Glomerular visceral epithelial cell (primary cell): ENCODE results near the gene N4BP2L2.
A peak's percentile ranks its signal among the peaks of the same experiment; 100 is the strongest.

ENCODE experiments used
- DNase-seq: peaks from one replicate; pipeline ENCODE4 v3.0.0-alpha.2; 2016; ENCODE audit errors: extremely low spot score

N4BP2L2 gene

GRCh38 chr13:32468502-32469142 lies 70.0 kb downstream of the N4BP2L2 start:
- DNase-seq: no peak

GRCh38 chr13:32456591-32456990 lies 82.0 kb downstream of the N4BP2L2 start:
- DNase-seq: no peak

- DNase-seq: no peak
Measured at GRCh38 chr13:32455594-32455903, 83.0 kb downstream of the N4BP2L2 start.

- no peak for DNase-seq
Measured at GRCh38 chr13:32454886-32455593, 83.6 kb downstream of the N4BP2L2 start.

GRCh38 chr13:32453981-32454380 lies 84.6 kb downstream of the N4BP2L2 start:
- DNase-seq: no peak

DNA sequence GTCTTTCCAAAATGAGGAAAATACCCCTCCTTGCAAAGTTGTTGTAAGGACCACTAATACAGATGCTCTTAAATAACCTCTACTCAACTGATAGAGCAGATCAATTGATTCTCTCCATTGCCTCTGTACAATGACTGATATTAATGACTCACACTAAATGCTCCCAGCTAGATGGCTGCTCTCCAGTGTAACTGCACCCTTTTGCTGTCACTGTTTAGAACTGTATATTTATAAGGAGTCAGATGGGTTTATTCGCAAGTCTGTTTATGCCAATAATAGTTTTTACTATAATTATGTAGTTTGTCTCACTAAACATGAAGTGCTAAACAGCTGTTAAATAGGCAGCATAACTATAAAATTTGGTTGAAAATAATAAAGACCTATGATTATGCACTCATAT lies 89.6 kb downstream of the N4BP2L2 start:
- no peak for DNase-seq

GRCh38 chr13:32447894-32448623 lies 90.5 kb downstream of the N4BP2L2 start:
- no peak for DNase-seq

- DNase-seq: no peak
Measured at GRCh38 chr13:32446773-32447465, 91.7 kb downstream of the N4BP2L2 start.

- no peak for DNase-seq
Measured at GRCh38 chr13:32446220-32446619, 92.4 kb downstream of the N4BP2L2 start.

DNA sequence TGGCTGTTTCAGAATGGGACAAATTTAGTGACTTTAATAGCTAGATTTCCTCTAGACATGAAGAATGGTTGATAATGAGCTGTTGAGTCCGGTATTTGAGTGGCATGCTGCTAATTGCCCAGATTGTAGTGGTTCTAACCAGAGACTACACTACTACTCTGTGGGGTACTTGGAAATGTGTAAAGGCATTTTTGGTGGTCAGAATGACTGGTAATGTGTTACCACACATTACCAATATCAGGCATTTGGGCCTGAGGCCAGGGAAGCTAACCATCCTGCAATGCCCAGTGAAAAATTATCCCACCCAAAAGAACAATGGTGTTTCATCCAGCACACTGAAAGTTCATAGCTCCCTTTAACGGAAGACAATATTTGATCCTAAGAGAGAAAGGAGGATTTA lies 93.1 kb downstream of the N4BP2L2 start:
- DNase-seq: peak; percentile 39

GRCh38 chr13:32443111-32443510 lies 95.5 kb downstream of the N4BP2L2 start:
- DNase-seq: peak; percentile 22

GRCh38 chr13:32438871-32439270 lies 99.7 kb downstream of the N4BP2L2 start:
- DNase-seq: no peak

- no peak for DNase-seq
Measured at GRCh38 chr13:32432856-32433255, 105.7 kb downstream of the N4BP2L2 start.

DNA sequence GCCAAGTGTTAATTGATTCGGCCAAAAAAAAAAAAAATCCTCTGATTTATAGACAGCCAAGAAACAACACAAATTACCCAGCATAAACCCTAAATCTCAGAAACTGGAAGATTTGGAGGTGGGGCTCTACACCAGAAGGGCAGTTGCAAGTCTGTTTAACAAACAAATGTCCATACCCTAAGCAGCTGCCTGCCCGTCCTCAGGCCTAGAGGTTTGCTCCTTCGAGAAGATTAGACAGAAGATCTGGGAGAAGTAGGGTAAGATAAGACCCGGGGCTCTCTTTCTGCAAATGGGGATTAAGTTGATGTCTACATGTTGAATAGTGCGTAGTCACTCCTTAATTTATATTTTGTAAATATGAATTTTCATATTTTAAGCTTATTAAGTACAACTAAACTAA lies 107.2 kb downstream of the N4BP2L2 start:
- no peak for DNase-seq

GRCh38 chr13:32430018-32430747 lies 108.4 kb downstream of the N4BP2L2 start:
- DNase-seq: no peak

DNA sequence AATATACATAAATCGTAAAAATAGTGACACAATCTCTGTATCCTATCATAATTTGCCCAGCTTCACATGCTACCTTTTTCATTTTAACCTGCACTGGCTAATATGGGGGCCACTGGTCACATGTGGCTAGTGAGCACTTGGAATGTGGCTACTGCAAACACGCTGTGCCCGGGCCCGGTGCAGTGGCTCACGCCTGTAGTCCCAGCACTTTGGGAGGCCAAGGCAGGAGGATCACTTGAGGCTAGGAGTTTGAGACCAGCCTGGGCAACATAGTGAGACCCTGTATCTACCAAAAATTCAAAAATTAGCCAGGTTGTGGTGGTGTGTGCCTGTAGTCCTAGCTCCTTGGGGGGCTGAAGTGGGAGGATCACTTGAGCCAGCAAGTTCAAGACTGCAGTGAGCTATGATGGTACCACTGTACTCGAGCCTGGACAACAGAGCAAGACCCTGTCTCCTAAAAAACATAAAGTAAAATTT lies 109.1 kb downstream of the N4BP2L2 start:
- no peak for DNase-seq

DNA sequence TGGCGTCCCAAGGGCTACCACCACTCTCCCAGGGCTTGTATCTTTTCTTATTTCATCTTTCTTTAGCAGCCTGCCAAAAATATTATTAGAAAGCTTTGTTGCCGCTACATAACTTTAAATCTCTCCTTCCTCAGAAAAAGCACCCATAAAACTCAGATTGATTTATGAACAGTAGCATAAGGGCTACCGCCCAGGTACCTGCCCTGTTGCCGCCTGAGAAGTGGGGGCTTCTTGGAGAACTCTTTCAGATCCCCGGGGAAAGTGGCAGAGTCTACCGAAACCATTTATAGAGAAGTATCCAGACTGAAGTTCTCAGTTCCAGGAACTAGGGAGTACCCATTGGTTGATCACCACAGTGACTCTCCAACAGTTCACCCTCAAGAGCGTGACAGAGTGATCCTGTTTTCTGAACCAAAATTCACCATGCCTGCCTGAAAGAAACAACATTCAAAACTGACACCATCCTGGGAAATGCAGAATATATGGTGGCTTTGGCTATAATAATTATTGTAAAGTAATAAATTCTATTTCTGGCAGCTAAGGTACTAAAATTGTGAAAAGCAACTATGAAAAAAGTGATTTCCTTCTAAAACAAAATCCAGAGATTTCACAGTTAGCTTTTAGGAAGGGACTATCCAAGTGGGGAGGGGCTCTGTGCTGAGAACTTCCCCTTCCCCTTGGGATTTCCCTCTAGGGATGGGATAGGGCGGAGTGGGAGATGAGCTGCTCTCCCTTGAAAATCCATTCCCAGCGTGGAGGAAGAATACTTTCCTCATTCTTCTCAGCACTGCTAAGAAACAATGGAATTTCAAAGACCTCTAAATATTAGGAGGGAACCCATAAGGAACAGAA lies 109.8 kb downstream of the N4BP2L2 start:
- DNase-seq: no peak

DNA sequence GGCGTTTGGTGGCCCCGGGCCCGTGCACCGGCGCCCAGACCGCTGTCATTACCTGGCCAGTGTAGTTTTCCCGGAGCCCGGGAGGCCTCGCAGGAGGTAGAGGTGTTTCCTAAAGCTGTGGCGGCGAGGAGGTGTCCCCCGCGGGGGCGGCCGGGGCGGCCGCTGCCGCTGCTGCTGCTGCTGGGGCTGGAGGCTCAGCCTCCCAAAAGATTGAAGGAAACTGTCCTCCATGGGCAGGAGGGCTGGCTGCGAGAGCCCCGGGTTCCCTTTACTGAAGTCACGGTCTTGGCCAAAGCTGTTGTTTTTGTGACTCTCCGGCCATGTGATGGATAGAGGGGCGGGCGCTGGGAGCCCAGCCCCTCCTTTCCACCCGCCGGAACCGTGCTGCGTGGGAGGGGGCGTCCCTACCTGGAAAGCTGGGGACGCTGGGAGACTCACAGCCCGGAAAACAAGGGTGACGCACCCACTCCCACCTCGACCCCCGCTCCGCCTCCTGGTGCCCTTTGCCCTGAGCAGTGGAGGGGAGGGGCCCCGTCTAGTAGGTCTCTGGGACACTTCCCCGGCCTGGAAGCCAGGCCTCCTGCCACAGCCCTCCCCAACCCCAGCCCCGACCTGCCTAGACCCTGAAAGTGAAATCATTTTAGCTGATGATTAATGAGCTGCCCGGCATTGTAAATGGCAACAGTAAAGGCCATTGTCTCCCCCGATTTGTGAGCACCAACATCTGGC lies 110.6 kb downstream of the N4BP2L2 start, which contains the start of gene N4BP2L1:
TSS of gene N4BP2L1 (minus strand) at position 279 of the 729 bp plus-strand sequence. CDS start at position 231, 48 bp downstream.
- peak; percentile 74 for DNase-seq

DNA sequence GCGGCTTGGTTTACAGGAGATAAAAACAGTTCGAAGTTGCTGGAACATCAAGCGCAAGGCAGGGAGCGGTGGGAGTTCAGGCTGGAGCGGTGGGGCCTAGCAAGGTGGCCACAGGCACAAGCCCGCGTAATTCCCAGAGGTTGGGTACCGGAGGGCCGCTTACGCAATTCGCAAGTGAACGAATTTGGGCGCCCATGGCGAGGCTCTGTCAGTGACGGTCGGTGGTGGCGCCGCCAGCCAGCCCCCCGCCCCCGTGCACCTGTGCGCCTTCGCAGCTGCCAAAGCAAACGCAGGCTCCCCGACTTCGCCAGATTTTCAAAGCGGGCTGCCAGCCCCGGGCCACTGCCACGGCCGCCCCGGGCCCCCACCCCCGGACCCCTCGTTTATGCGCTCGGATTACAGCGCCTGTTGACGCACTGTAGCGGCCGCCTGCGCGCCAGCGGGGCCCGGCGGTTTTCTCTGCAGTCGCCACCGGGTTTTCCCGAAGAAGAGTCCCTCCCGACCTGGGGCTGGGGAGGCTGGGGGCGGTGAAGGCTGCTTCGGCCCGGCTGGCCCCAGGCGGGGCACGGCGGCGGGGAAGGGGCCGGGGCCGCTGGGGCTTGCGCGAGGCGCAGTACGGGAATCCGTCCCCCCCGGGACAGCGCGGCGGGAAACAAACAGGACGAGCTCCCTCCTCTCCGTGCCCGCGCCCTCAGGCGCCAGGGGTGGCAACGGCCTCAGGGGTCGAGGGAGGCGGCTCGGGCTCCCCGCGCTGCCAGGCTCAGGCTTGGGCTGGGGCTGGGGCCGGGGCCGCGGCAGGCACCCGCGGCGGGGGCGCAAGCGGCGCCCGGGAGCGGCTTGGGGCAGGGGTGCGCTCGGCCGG lies 111.4 kb downstream of the N4BP2L2 start:
- no peak for DNase-seq
